ENCODE data around the gene TSC1. TPM values are rescaled to one million over a fixed set of nuclear protein-coding genes. Genes with fewer than 3 reads are reported as not detected.

TSC1 gene
- total RNA-seq, 1 donor from 2014 or later = 50.9 TPM

- no peak overlapping the region for H3K4me3 ChIP-seq
- H3K36me3 ChIP-seq = no peaks in the 10 kb centered on the region
- H3K27ac ChIP-seq = no peak overlapping the region
- intact Hi-C loops (cut with DNase I) = no loop called here
- TF ChIP-seq CTCF (IDR thresholded peaks at IDR 0.05) = no peak
- H3K27me3 ChIP-seq (ENCODE audit: low read depth) = no peaks in the 10 kb centered on the region
- DNase-seq (no peak), ATAC-seq (no peak)
- H3K9me3 ChIP-seq = no peaks in the 10 kb centered on the region
- H3K4me1 ChIP-seq = peaks cover 8% of the 10 kb centered on the region
Observed at GRCh38 chr9:132948482-132949050, 4.2 kb upstream of the TSC1 start.

DNA sequence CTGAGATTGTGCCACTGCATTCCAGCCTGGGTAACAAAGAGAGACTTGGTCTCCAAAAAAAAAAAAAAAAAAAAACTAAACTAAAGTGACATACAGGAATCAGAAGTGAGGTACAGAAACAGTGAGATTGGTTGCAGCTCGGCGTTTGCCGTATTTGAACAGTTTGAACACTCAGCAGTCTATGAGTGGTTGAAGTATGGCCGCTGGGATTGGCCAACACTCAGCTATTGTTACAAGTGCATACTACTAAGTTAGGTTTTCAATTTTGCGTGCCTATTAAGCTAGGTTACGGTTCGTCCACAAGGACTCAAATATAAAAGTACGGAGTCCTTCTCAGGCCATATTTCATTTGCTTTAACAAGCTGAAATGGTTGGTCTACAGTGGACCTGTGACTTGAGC is 3.3 kb upstream of the TSC1 start:
- H3K27me3 ChIP-seq (ENCODE audit: low read depth) = no peaks in the 10 kb centered on the region
- H3K36me3 ChIP-seq = no peaks in the 10 kb centered on the region
- DNase-seq = no peak
- intact Hi-C loops (cut with DNase I) = no loop called here
- H3K4me3 ChIP-seq = no peak overlapping the region
- H3K4me1 ChIP-seq = peaks cover 17% of the 10 kb centered on the region
- peak in 1 of 2 donors; percentile 13 for ATAC-seq
- no peak overlapping the region for H3K27ac ChIP-seq
- TF ChIP-seq CTCF (IDR thresholded peaks at IDR 0.05) = no peak
- H3K9me3 ChIP-seq = no peaks in the 10 kb centered on the region

- no peak for TF ChIP-seq CTCF (IDR thresholded peaks at IDR 0.05)
- no peak for DNase-seq
- Histone ChIP-seq H3K4me1 (peaks cover 24% of the 10 kb centered on the region), H3K4me3 (no peak overlapping the region), H3K27me3 (ENCODE audit: low read depth) (no peaks in the 10 kb centered on the region), H3K9me3 (no peaks in the 10 kb centered on the region), H3K27ac (no peak overlapping the region), H3K36me3 (no peaks in the 10 kb centered on the region)
- intact Hi-C loops (cut with DNase I) = no loop called here
- ATAC-seq = no peak
Observed at GRCh38 chr9:132946631-132947295, 2.3 kb upstream of the TSC1 start.

GRCh38 chr9:132946211-132946610 is 1.8 kb upstream of the TSC1 start:
- peaks cover 30% of the 10 kb centered on the region for H3K4me1 ChIP-seq
- H3K27me3 ChIP-seq (ENCODE audit: low read depth) = no peaks in the 10 kb centered on the region
- no peak overlapping the region for H3K4me3 ChIP-seq
- H3K27ac ChIP-seq = no peak overlapping the region
- H3K36me3 ChIP-seq = no peaks in the 10 kb centered on the region
- ATAC-seq (no peak), DNase-seq (no peak)
- intact Hi-C loops (cut with DNase I) = no loop called here
- TF ChIP-seq CTCF (IDR thresholded peaks at IDR 0.05) = no peak
- no peaks in the 10 kb centered on the region for H3K9me3 ChIP-seq

GRCh38 chr9:132945186-132946130 is 1.0 kb upstream of the TSC1 start:
- H3K4me1 ChIP-seq = peaks cover 32% of the 10 kb centered on the region
- H3K27ac ChIP-seq = peak overlapping the region; percentile 98
- no peaks in the 10 kb centered on the region for H3K36me3 ChIP-seq
- no peak for DNase-seq
- H3K9me3 ChIP-seq = no peaks in the 10 kb centered on the region
- H3K27me3 ChIP-seq (ENCODE audit: low read depth) = no peaks in the 10 kb centered on the region
- no peak for ATAC-seq
- peak overlapping the region; percentile 100 for H3K4me3 ChIP-seq
- intact Hi-C loops (cut with DNase I) = no loop called here
- no peak for TF ChIP-seq CTCF (IDR thresholded peaks at IDR 0.05)
